GM06990 (cell line): ENCODE results near the gene TBRG4.

ENCODE experiments used
- DNase-seq: peaks from one replicate; pipeline ENCODE4 v3.0.0-alpha.2; 2011; ENCODE audit not compliant: insufficient read length; ENCODE audit errors: extremely low read depth
- H3K27me3 ChIP-seq: replicated peaks from 2 replicates; pipeline ENCODE4 v1.6.0; 2011; ENCODE audit warnings: low read length; ENCODE audit not compliant: control insufficient read depth, insufficient read depth
- H3K36me3 ChIP-seq: 2 replicates; pipeline ENCODE4 v1.5.1; 2011; ENCODE audit warnings: low read length; ENCODE audit not compliant: control insufficient read depth, insufficient read depth
- H3K4me3 ChIP-seq: replicated peaks from 2 replicates; pipeline ENCODE4 v1.5.1; 2011; ENCODE audit warnings: low read depth, mild to moderate bottlenecking, control low read depth, low read length
- CTCF ChIP-seq: IDR thresholded peaks from 2 replicates; pipeline ENCODE4 v1.5.1; 2011; ENCODE audit warnings: low read length, control low read depth, mild to moderate bottlenecking, inconsistent platforms; ENCODE audit not compliant: insufficient read depth, poor library complexity, severe bottlenecking

Gene TBRG4

DNA sequence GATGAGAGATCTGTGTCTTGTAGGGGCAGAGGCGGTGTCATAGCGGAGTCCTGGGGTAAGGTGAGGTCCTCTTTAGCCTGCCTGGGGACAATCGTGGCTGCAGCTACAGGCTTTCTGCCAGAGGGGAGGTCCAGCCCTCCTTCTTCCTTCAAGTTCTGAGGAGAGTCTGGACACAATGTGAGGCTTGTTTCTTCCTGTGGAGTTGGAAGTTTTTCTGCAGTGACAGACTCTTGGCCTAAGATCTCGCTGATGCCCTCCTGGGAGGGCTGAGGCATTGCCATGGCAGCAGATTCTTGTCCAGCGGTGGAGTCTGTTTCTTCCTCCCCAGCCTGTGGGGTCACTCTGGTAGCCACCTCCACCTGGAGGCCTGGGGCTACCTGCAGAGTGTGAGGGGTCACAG is 27.2 kb downstream of the TBRG4 start:
- no peak for DNase-seq
- Histone ChIP-seq H3K36me3 (no peaks in the 10 kb centered on the region), H3K27me3 (no peaks in the 10 kb centered on the region; the same call in 1 of the 2 replicates), H3K4me3 (no peak overlapping the region)
- no peak for TF ChIP-seq CTCF

DNA sequence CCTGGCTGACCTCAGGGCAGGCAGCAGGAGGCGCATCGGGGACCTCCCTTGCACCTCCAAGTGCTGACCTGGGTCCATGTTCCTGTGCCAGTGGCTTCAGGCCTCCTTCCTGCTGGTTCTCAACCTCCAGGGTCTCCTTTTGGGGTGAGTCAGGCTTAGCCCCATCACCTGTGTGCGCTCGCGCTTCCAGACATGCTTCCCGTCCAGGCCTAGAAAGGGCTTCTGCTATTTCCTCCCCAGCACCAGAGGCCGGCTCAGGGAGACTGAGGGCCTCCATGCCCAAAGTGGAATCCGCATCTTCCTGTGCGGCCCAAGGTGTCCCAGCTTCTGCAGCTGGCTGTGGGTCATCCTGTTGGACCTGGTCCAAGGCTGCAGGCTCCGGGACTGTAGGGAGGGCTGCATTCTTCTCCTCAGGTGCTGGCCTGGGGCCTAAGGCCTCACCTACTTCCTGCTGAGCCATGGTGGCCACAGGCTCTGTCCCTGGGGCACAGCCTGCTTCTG is 28.6 kb downstream of the TBRG4 start:
- no peak for DNase-seq
- H3K27me3 ChIP-seq = no peaks in the 10 kb centered on the region
- no peak overlapping the region for H3K4me3 ChIP-seq
- no peaks in the 10 kb centered on the region for H3K36me3 ChIP-seq
- no peak for TF ChIP-seq CTCF

GRCh38 chr7:45082031-45082830 is 29.3 kb downstream of the TBRG4 start:
- no peak for TF ChIP-seq CTCF
- Histone ChIP-seq H3K4me3 (no peak overlapping the region), H3K36me3 (peaks cover 2% of the 10 kb centered on the region; the same call in 1 of the 2 replicates), H3K27me3 (no peaks in the 10 kb centered on the region)
- DNase-seq = no peak

GRCh38 chr7:45081670-45081974 is 29.9 kb downstream of the TBRG4 start:
- DNase-seq = no peak
- Histone ChIP-seq H3K27me3 (no peaks in the 10 kb centered on the region), H3K36me3 (peaks cover 6% of the 10 kb centered on the region), H3K4me3 (no peak overlapping the region)
- TF ChIP-seq CTCF = no peak

DNA sequence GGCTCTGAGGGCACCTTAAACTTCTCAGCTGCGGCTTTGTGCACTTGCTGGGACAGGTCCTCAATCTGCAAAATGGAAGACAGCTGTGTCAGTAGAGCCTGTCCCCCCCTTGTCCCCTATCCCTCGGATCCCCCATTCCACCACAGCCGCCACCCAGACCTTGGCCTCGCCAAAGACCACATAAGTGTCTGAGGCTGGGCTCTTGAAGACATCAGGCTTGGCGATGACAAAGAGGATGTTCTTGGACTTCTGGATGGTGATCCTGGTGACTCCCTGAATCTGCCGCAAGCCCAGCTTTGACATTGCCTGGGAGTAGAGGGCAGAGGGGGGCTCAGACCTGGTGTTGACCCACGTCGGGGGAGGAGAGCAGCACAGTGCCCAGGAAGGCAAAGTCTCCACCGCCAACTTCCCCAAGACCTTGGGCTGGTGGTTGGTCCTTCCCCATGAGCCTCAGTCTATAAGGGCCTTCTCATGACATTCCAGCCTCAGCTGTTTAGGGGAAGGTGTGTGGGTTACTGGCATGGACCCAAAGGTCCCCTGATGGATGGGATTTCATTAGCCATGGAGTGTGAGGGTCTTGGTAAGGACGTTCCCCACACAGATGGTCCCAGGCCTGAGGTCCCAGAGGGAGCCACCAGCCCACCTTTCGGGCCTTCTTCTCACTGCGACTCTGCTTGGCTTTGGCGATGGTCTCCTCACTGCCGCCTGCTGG is 30.4 kb downstream of the TBRG4 start:
- no peaks in the 10 kb centered on the region for H3K27me3 ChIP-seq
- no peak overlapping the region for H3K4me3 ChIP-seq
- no peak for TF ChIP-seq CTCF
- no peak for DNase-seq
- peaks cover 9% of the 10 kb centered on the region for H3K36me3 ChIP-seq
